NCI-H748 treated with DMSO at 0.1 percent for 48 hours (cell line): ENCODE results near the gene SNX30.

Experiments used
- DNase-seq: peaks from one replicate; lab custom pipeline; 2025; lab: John Stamatoyannopoulos, UW

SNX30 gene

GRCh38 chr9:112783551-112783954, 33.0 kb downstream of the SNX30 start:
- DNase-seq: no peak

- DNase-seq: no peak
Observed at GRCh38 chr9:112784020-112784785, 33.6 kb downstream of the SNX30 start.

GRCh38 chr9:112785986-112786385, 35.4 kb downstream of the SNX30 start:
- DNase-seq: no peak

- DNase-seq: no peak
Observed at GRCh38 chr9:112786829-112787520, 36.4 kb downstream of the SNX30 start.

GRCh38 chr9:112787978-112788377, 37.4 kb downstream of the SNX30 start:
- no peak for DNase-seq

- DNase-seq: no peak
Observed at GRCh38 chr9:112789473-112789872, 38.9 kb downstream of the SNX30 start.

- DNase-seq: no peak
Observed at GRCh38 chr9:112789891-112790774, 39.6 kb downstream of the SNX30 start.

GRCh38 chr9:112792670-112793069, 42.1 kb downstream of the SNX30 start:
- DNase-seq: no peak

- peak; percentile 41 for DNase-seq
Observed at GRCh38 chr9:112793213-112793810, 42.8 kb downstream of the SNX30 start.

- DNase-seq: no peak
Observed at GRCh38 chr9:112794731-112795130, 44.2 kb downstream of the SNX30 start.

GRCh38 chr9:112795921-112796320, 45.4 kb downstream of the SNX30 start:
- DNase-seq: no peak

- no peak for DNase-seq
Observed at GRCh38 chr9:112796485-112796884, 45.9 kb downstream of the SNX30 start.

GRCh38 chr9:112809351-112809848, 58.8 kb downstream of the SNX30 start:
- DNase-seq: no peak

- DNase-seq: no peak
Observed at GRCh38 chr9:112809906-112810305, 59.3 kb downstream of the SNX30 start.

- DNase-seq: no peak
Observed at GRCh38 chr9:112810696-112811490, 60.3 kb downstream of the SNX30 start.

- DNase-seq: no peak
Observed at GRCh38 chr9:112811518-112811917, 61.0 kb downstream of the SNX30 start.

- no peak for DNase-seq
Observed at GRCh38 chr9:112815868-112816267, 65.3 kb downstream of the SNX30 start.

GRCh38 chr9:112817860-112818203, 67.3 kb downstream of the SNX30 start:
- DNase-seq: no peak

- DNase-seq: peak; percentile 47
Observed at GRCh38 chr9:112819635-112820496, 69.3 kb downstream of the SNX30 start.

GRCh38 chr9:112820881-112821280, 70.3 kb downstream of the SNX30 start:
- no peak for DNase-seq
